Parathyroid adenoma (tissue), 2 donors: ENCODE data around the gene PALLD.
A peak's percentile ranks its signal among the peaks of the same experiment; 100 is the strongest.

Experiments
- H2AFZ ChIP-seq: fragments of 300-600 bp; sonication (generic); one replicate; pipeline ENCODE4 v1.7.0; 2017; ENCODE audit warnings: antibody characterized with exemption, mild to moderate bottlenecking
- H3K27ac ChIP-seq: fragments of 300-600 bp; sonication (generic); one replicate; pipeline ENCODE4 v1.7.0; 2017
- H3K27me3 ChIP-seq: fragments of 300-600 bp; sonication (generic); one replicate; pipeline ENCODE4 v1.7.0; 2017; ENCODE audit warnings: low read length; ENCODE audit not compliant: control insufficient read depth, insufficient read depth
- H3K36me3 ChIP-seq: fragments of 300-600 bp; sonication (generic); one replicate; pipeline ENCODE4 v1.7.0; 2017; ENCODE audit warnings: low read length; ENCODE audit not compliant: control insufficient read depth, insufficient read depth
- H3K4me1 ChIP-seq: fragments of 300-600 bp; sonication (generic); one replicate; pipeline ENCODE4 v1.7.0; 2017; ENCODE audit warnings: control low read depth
- H3K4me2 ChIP-seq: fragments of 300-600 bp; sonication (generic); one replicate; pipeline ENCODE4 v1.7.0; 2017; ENCODE audit warnings: low read length
- H3K4me3 ChIP-seq: fragments of 300-600 bp; sonication (generic); one replicate; pipeline ENCODE4 v1.7.0; 2017; ENCODE audit warnings: low read depth, low read length
- H3K79me2 ChIP-seq: fragments of 300-600 bp; sonication (generic); one replicate; pipeline ENCODE4 v1.7.0; 2017; ENCODE audit warnings: control low read depth
- H3K9ac ChIP-seq: fragments of 300-600 bp; sonication (generic); one replicate; pipeline ENCODE4 v1.7.0; 2017; ENCODE audit warnings: mild to moderate bottlenecking
- H3K9me3 ChIP-seq: fragments of 300-600 bp; sonication (generic); one replicate; pipeline ENCODE4 v1.7.0; 2017; ENCODE audit warnings: low read length; ENCODE audit not compliant: control insufficient read depth
- CTCF ChIP-seq: fragments of 300-600 bp; sonication (generic); IDR thresholded peaks from one replicate; pipeline ENCODE4 v1.7.0; 2017; ENCODE audit warnings: antibody characterized with exemption, mild to moderate bottlenecking
- donor health status: primary hyperparathyroidism.

The PALLD gene

GRCh38 chr4:168600796-168601583 is 104.1 kb downstream of the PALLD start:
- Histone ChIP-seq H2AFZ (no peak overlapping the region), H3K4me3 (no peak overlapping the region), H3K9ac (no peak overlapping the region), H3K4me2 (no peak overlapping the region), H3K27me3 (no peaks in the 10 kb centered on the region), H3K4me1 (peaks cover 10% of the 10 kb centered on the region), H3K9me3 (no peaks in the 10 kb centered on the region), H3K27ac (no peak overlapping the region), H3K79me2 (no peaks in the 10 kb centered on the region), H3K36me3 (no peaks in the 10 kb centered on the region)
- no peak for TF ChIP-seq CTCF

- H3K36me3 ChIP-seq = no peaks in the 10 kb centered on the region
- H3K4me1 ChIP-seq = peaks cover 10% of the 10 kb centered on the region
Observed at GRCh38 chr4:168601899-168602298, 105.0 kb downstream of the PALLD start.

GRCh38 chr4:168604496-168605373 is 107.9 kb downstream of the PALLD start:
- Histone ChIP-seq H3K79me2 (no peaks in the 10 kb centered on the region), H3K4me1 (peaks cover 10% of the 10 kb centered on the region), H3K36me3 (no peaks in the 10 kb centered on the region), H3K27me3 (no peaks in the 10 kb centered on the region), H3K27ac (peak overlapping the region; percentile 51), H2AFZ (peak overlapping the region; percentile 62), H3K4me2 (no peak overlapping the region), H3K9ac (no peak overlapping the region), H3K9me3 (no peaks in the 10 kb centered on the region), H3K4me3 (no peak overlapping the region)
- TF ChIP-seq CTCF = no peak

More at GRCh38 chr4:168601899-168602298, 105.0 kb downstream of the PALLD start:
- no peak for TF ChIP-seq CTCF
- no peak overlapping the region for H3K4me2 ChIP-seq
- no peak overlapping the region for H3K9ac ChIP-seq
- no peaks in the 10 kb centered on the region for H3K27me3 ChIP-seq
- H3K4me3 ChIP-seq = no peak overlapping the region
- H3K9me3 ChIP-seq = no peaks in the 10 kb centered on the region
- no peaks in the 10 kb centered on the region for H3K79me2 ChIP-seq
- H3K27ac ChIP-seq = no peak overlapping the region
- H2AFZ ChIP-seq = no peak overlapping the region

GRCh38 chr4:168605411-168605810 is 108.6 kb downstream of the PALLD start:
- no peak overlapping the region for H3K9ac ChIP-seq

More at GRCh38 chr4:168605411-168605810, 108.6 kb downstream of the PALLD start:
- no peaks in the 10 kb centered on the region for H3K27me3 ChIP-seq
- no peaks in the 10 kb centered on the region for H3K9me3 ChIP-seq
- no peaks in the 10 kb centered on the region for H3K79me2 ChIP-seq
- no peak for TF ChIP-seq CTCF
- no peak overlapping the region for H2AFZ ChIP-seq
- H3K4me3 ChIP-seq = no peak overlapping the region
- H3K4me1 ChIP-seq = peaks cover 10% of the 10 kb centered on the region
- H3K4me2 ChIP-seq = no peak overlapping the region
- no peaks in the 10 kb centered on the region for H3K36me3 ChIP-seq
- no peak overlapping the region for H3K27ac ChIP-seq
